Measurements from ENCODE around the gene PREX1.
"Not testable (repeated sequence)": the region's sequence is repeated elsewhere in the genome, so short reads cannot be mapped to it uniquely, and the experiment has no call there.

PREX1 gene

DNA sequence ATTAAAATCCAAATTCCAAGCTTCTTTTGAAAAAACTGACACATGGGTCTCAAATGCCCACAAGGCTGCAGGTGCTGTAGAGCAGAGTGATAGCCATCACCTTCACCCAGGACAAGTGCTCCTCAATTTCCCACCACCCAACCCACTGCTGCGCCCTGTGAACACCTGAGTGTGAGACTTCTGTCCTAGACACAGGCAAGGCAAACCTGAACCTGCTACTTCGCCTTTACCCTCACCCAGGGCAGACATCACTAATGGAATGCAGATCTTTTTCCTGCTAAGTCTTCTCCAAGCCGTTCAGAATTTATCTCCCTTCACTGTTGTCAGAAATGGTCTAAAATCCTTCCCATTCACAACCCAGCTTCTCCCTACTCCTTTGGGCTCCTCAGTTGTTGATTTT is 65.9 kb downstream of the PREX1 start:
- H3K4me1 ChIP-seq (ENCODE audit: control insufficient read depth, insufficient read depth, low read length): no peaks in the 10 kb centered on the region

GRCh38 chr20:48761023-48761785 is 66.6 kb downstream of the PREX1 start:
- Histone ChIP-seq H3K4me3 (ENCODE audit: low read depth, low read length) (no peak overlapping the region), H3K9ac (ENCODE audit: low read depth, low read length) (no peak overlapping the region)

More for the DNA sequence above, 65.9 kb downstream of the PREX1 start:
- no peaks in the 10 kb centered on the region for H3K27me3 ChIP-seq (ENCODE audit: control insufficient read depth, insufficient read depth, low read length)
- no peaks in the 10 kb centered on the region for H3K36me3 ChIP-seq (ENCODE audit: control insufficient read depth, insufficient read depth, low read length)
- no peaks in the 10 kb centered on the region for H3K9me3 ChIP-seq (ENCODE audit: control insufficient read depth, insufficient read depth, low read length)
- no peak overlapping the region for H3K4me3 ChIP-seq (ENCODE audit: low read depth, low read length)
- no peak overlapping the region for H3K9ac ChIP-seq (ENCODE audit: low read depth, low read length)

GRCh38 chr20:48760403-48760983 is 67.3 kb downstream of the PREX1 start:
- no peaks in the 10 kb centered on the region for H3K4me1 ChIP-seq (ENCODE audit: control insufficient read depth, insufficient read depth, low read length)
- no peak overlapping the region for H3K9ac ChIP-seq (ENCODE audit: low read depth, low read length)
- no peak overlapping the region for H3K4me3 ChIP-seq (ENCODE audit: low read depth, low read length)

More at GRCh38 chr20:48761023-48761785, 66.6 kb downstream of the PREX1 start:
- Histone ChIP-seq H3K36me3 (ENCODE audit: control insufficient read depth, insufficient read depth, low read length) (no peaks in the 10 kb centered on the region), H3K4me1 (ENCODE audit: control insufficient read depth, insufficient read depth, low read length) (no peaks in the 10 kb centered on the region), H3K9me3 (ENCODE audit: control insufficient read depth, insufficient read depth, low read length) (no peaks in the 10 kb centered on the region), H3K27me3 (ENCODE audit: control insufficient read depth, insufficient read depth, low read length) (no peaks in the 10 kb centered on the region)

GRCh38 chr20:48759631-48760245 is 68.1 kb downstream of the PREX1 start:
- H3K9ac ChIP-seq (ENCODE audit: low read depth, low read length): no peak overlapping the region

More at GRCh38 chr20:48760403-48760983, 67.3 kb downstream of the PREX1 start:
- Histone ChIP-seq H3K36me3 (ENCODE audit: control insufficient read depth, insufficient read depth, low read length) (no peaks in the 10 kb centered on the region), H3K27me3 (ENCODE audit: control insufficient read depth, insufficient read depth, low read length) (no peaks in the 10 kb centered on the region), H3K9me3 (ENCODE audit: control insufficient read depth, insufficient read depth, low read length) (no peaks in the 10 kb centered on the region)

DNA sequence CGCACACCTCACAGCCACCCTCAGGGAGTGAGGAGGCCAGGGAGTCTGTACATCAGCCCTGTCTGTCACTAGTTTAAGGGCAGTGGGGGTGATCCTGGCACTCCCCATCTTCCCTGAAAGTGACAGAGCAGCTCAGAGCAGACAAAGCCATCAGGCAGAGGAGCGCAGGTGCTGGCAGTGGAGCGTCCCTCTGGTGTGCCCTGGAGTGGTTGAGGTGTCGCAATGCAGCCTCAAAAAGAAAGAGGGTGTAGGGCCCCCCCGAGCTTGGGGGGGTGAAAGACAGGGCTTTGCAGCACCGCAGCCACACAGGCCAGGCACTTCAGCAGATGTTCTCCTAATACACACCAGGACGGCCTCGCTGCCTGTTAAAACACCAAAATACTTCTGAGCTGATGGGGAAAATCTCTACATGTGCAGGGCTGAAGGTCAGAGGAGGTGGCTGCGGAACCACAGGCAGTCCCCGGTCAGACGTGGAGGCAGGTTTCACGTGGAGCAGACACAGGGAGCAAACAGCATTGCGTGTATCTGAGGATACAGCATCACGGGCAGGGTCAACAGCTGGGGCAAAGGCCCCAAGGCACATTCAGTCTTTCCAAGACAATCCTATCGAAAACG is 69.5 kb downstream of the PREX1 start:
- Histone ChIP-seq H3K36me3 (ENCODE audit: control insufficient read depth, insufficient read depth, low read length) (no peaks in the 10 kb centered on the region), H3K9ac (ENCODE audit: low read depth, low read length) (no peak overlapping the region), H3K27me3 (ENCODE audit: control insufficient read depth, insufficient read depth, low read length) (no peaks in the 10 kb centered on the region), H3K9me3 (ENCODE audit: control insufficient read depth, insufficient read depth, low read length) (no peaks in the 10 kb centered on the region), H3K4me3 (ENCODE audit: low read depth, low read length) (no peak overlapping the region), H3K4me1 (ENCODE audit: control insufficient read depth, insufficient read depth, low read length) (no peaks in the 10 kb centered on the region)

More at GRCh38 chr20:48759631-48760245, 68.1 kb downstream of the PREX1 start:
- no peak overlapping the region for H3K4me3 ChIP-seq (ENCODE audit: low read depth, low read length)
- no peaks in the 10 kb centered on the region for H3K27me3 ChIP-seq (ENCODE audit: control insufficient read depth, insufficient read depth, low read length)
- H3K36me3 ChIP-seq (ENCODE audit: control insufficient read depth, insufficient read depth, low read length): no peaks in the 10 kb centered on the region
- H3K4me1 ChIP-seq (ENCODE audit: control insufficient read depth, insufficient read depth, low read length): no peaks in the 10 kb centered on the region
- H3K9me3 ChIP-seq (ENCODE audit: control insufficient read depth, insufficient read depth, low read length): no peaks in the 10 kb centered on the region

GRCh38 chr20:48756774-48757173 is 71.0 kb downstream of the PREX1 start:
- not testable (repeated sequence) for H3K27me3 ChIP-seq (ENCODE audit: control insufficient read depth, insufficient read depth, low read length); H3K36me3 ChIP-seq (ENCODE audit: control insufficient read depth, insufficient read depth, low read length); H3K9me3 ChIP-seq (ENCODE audit: control insufficient read depth, insufficient read depth, low read length); H3K9ac ChIP-seq (ENCODE audit: low read depth, low read length); H3K4me1 ChIP-seq (ENCODE audit: control insufficient read depth, insufficient read depth, low read length); H3K4me3 ChIP-seq (ENCODE audit: low read depth, low read length)

- Histone ChIP-seq H3K27me3 (ENCODE audit: control insufficient read depth, insufficient read depth, low read length) (no peaks in the 10 kb centered on the region), H3K9me3 (ENCODE audit: control insufficient read depth, insufficient read depth, low read length) (no peaks in the 10 kb centered on the region), H3K9ac (ENCODE audit: low read depth, low read length) (no peak overlapping the region), H3K4me3 (ENCODE audit: low read depth, low read length) (no peak overlapping the region), H3K36me3 (ENCODE audit: control insufficient read depth, insufficient read depth, low read length) (no peaks in the 10 kb centered on the region), H3K4me1 (ENCODE audit: control insufficient read depth, insufficient read depth, low read length) (peaks cover 12% of the 10 kb centered on the region)
Observed at GRCh38 chr20:48754292-48754691, 73.5 kb downstream of the PREX1 start.

GRCh38 chr20:48752963-48753362 is 74.8 kb downstream of the PREX1 start:
- H3K9me3 ChIP-seq (ENCODE audit: control insufficient read depth, insufficient read depth, low read length): no peaks in the 10 kb centered on the region
- no peaks in the 10 kb centered on the region for H3K36me3 ChIP-seq (ENCODE audit: control insufficient read depth, insufficient read depth, low read length)
- H3K27me3 ChIP-seq (ENCODE audit: control insufficient read depth, insufficient read depth, low read length): no peaks in the 10 kb centered on the region
- peaks cover 12% of the 10 kb centered on the region for H3K4me1 ChIP-seq (ENCODE audit: control insufficient read depth, insufficient read depth, low read length)
- no peak overlapping the region for H3K9ac ChIP-seq (ENCODE audit: low read depth, low read length)
- no peak overlapping the region for H3K4me3 ChIP-seq (ENCODE audit: low read depth, low read length)

GRCh38 chr20:48751871-48752270 is 75.9 kb downstream of the PREX1 start:
- H3K9ac ChIP-seq (ENCODE audit: low read depth, low read length): no peak overlapping the region
- H3K27me3 ChIP-seq (ENCODE audit: control insufficient read depth, insufficient read depth, low read length): no peaks in the 10 kb centered on the region
- peaks cover 15% of the 10 kb centered on the region for H3K4me1 ChIP-seq (ENCODE audit: control insufficient read depth, insufficient read depth, low read length)
- H3K36me3 ChIP-seq (ENCODE audit: control insufficient read depth, insufficient read depth, low read length): no peaks in the 10 kb centered on the region
- H3K4me3 ChIP-seq (ENCODE audit: low read depth, low read length): no peak overlapping the region
- no peaks in the 10 kb centered on the region for H3K9me3 ChIP-seq (ENCODE audit: control insufficient read depth, insufficient read depth, low read length)

DNA sequence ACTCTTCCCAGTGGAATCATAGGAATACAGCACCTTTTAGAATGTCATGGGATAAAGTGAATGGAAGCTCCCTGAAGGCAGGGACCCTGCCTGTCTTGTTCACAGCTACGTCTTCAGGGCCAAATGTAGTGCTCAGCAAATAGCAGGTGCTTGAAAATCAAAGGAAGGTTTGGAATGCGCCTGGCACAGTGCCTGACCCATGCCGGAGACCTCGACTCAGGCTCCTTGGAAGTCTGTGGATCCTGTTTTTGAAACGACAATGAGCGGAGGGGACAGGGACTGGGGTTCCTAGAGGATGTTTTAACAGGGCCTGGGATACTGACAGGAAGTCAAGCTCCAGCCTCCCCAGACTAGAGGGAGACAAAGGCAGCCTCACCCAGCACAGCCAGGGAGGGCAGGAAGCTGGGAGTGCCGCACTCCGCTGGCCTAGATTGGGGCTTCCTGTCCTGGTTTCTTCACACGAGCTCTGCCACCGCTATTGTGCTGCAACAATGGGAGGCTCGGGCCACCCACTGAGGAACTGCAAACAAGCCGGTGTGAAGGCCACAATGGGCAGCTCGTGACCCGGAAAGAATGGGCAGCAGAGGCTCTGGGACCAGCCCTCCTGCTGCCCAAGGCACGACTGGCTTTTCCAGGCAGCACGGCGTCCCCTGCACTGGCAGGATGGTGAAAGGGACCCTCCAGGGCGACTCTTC is 76.7 kb downstream of the PREX1 start:
- Histone ChIP-seq H3K27me3 (ENCODE audit: control insufficient read depth, insufficient read depth, low read length) (no peaks in the 10 kb centered on the region), H3K36me3 (ENCODE audit: control insufficient read depth, insufficient read depth, low read length) (no peaks in the 10 kb centered on the region), H3K4me1 (ENCODE audit: control insufficient read depth, insufficient read depth, low read length) (peaks cover 15% of the 10 kb centered on the region), H3K4me3 (ENCODE audit: low read depth, low read length) (no peak overlapping the region), H3K9me3 (ENCODE audit: control insufficient read depth, insufficient read depth, low read length) (no peaks in the 10 kb centered on the region), H3K9ac (ENCODE audit: low read depth, low read length) (no peak overlapping the region)

- no peaks in the 10 kb centered on the region for H3K36me3 ChIP-seq (ENCODE audit: control insufficient read depth, insufficient read depth, low read length)
- H3K27me3 ChIP-seq (ENCODE audit: control insufficient read depth, insufficient read depth, low read length): no peaks in the 10 kb centered on the region
- H3K9me3 ChIP-seq (ENCODE audit: control insufficient read depth, insufficient read depth, low read length): no peaks in the 10 kb centered on the region
- no peak overlapping the region for H3K9ac ChIP-seq (ENCODE audit: low read depth, low read length)
- H3K4me1 ChIP-seq (ENCODE audit: control insufficient read depth, insufficient read depth, low read length): peaks cover 15% of the 10 kb centered on the region
- H3K4me3 ChIP-seq (ENCODE audit: low read depth, low read length): no peak overlapping the region
Observed at GRCh38 chr20:48750376-48750775, 77.4 kb downstream of the PREX1 start.
